ENCODE data around the gene SNAP25.
A peak's percentile ranks its signal among the peaks of the same experiment; 100 is the strongest.

SNAP25 gene

GRCh38 chr20:10342152-10342551 lies 123.5 kb downstream of the SNAP25 start:
- H3K27me3 Mint-ChIP-seq = peaks cover 1% of the 10 kb centered on the region

DNA sequence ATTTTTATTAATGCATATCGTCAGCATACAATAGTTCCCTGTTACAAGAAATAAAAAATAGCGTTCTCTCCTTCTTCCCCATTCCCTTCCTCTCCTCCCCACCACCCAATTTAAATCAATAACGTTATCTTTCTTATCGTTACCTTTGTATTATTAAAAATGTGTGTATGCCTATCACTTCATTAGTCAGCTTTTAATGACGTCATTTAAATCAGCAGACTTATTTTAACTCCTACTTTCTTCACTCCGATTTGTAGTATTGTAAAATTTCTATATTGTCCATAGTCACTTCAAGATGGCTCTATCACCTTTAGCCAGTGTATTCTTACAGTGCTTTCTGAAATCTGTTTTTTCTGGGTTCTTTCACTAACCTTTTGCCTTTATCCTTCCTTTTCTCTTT lies 126.3 kb downstream of the SNAP25 start:
- H3K27me3 Mint-ChIP-seq = peaks cover 1% of the 10 kb centered on the region
- no peak overlapping the region for H3K27ac Mint-ChIP-seq
- H3K9me3 Mint-ChIP-seq (ENCODE audit: low read depth) = no peaks in the 10 kb centered on the region
- H3K36me3 Mint-ChIP-seq = no peaks in the 10 kb centered on the region
- no peaks in the 10 kb centered on the region for H3K4me1 Mint-ChIP-seq (ENCODE audit: low read depth)
- H3K4me3 Mint-ChIP-seq = no peak overlapping the region

More at GRCh38 chr20:10342152-10342551, 123.5 kb downstream of the SNAP25 start:
- Mint-ChIP-seq H3K9me3 (ENCODE audit: low read depth) (no peaks in the 10 kb centered on the region), H3K4me3 (no peak overlapping the region), H3K27ac (no peak overlapping the region), H3K4me1 (ENCODE audit: low read depth) (no peaks in the 10 kb centered on the region), H3K36me3 (no peaks in the 10 kb centered on the region)

DNA sequence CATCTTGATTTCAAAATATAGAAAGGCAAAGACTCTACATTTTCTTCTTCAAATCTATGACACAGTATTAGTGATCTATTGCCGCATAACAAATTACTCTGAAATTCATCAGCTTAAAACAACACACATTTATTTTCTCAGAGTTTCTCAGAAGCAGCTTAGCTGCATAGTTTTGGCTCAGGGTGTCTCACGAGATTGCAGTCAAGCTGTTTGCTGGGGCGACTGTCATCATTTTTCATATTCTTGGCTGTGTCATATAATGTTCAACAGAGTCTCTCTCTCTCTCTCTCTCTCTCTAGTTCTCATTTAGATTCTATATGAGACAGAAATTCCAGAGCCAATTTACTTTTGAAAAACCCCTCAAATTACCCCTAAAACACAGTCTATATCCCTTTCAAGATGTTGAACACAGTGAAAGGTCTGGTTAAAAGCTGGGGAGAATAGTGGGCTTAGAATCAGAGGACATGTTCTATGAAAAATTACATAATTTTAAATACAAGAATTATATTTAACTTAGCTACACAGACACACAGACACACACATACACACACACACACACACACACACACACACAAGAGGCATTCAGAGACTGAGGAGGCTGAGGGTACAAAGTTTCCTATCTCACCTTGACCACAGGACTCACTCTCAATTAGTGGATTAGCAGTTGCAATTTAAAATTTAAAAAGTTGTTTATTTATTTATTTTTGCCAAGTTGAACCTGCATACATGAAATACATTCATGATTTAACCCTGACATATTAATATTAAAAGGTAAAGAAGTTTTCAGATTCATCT lies 128.7 kb downstream of the SNAP25 start:
- Mint-ChIP-seq H3K4me3 (no peak overlapping the region), H3K27me3 (peaks cover 1% of the 10 kb centered on the region), H3K9me3 (ENCODE audit: low read depth) (no peaks in the 10 kb centered on the region), H3K4me1 (ENCODE audit: low read depth) (peaks cover 8% of the 10 kb centered on the region), H3K27ac (no peak overlapping the region), H3K36me3 (no peaks in the 10 kb centered on the region)

GRCh38 chr20:10349118-10349517 lies 130.5 kb downstream of the SNAP25 start:
- Mint-ChIP-seq H3K27ac (no peak overlapping the region), H3K9me3 (ENCODE audit: low read depth) (no peaks in the 10 kb centered on the region), H3K27me3 (no peaks in the 10 kb centered on the region), H3K4me3 (no peak overlapping the region), H3K4me1 (ENCODE audit: low read depth) (peaks cover 8% of the 10 kb centered on the region), H3K36me3 (no peaks in the 10 kb centered on the region)

- Mint-ChIP-seq H3K27me3 (no peaks in the 10 kb centered on the region), H3K4me3 (no peak overlapping the region), H3K4me1 (ENCODE audit: low read depth) (peaks cover 8% of the 10 kb centered on the region), H3K36me3 (no peaks in the 10 kb centered on the region), H3K27ac (peak overlapping the region; percentile 83), H3K9me3 (ENCODE audit: low read depth) (no peaks in the 10 kb centered on the region)
Observed at GRCh38 chr20:10350188-10350842, 131.7 kb downstream of the SNAP25 start.

DNA sequence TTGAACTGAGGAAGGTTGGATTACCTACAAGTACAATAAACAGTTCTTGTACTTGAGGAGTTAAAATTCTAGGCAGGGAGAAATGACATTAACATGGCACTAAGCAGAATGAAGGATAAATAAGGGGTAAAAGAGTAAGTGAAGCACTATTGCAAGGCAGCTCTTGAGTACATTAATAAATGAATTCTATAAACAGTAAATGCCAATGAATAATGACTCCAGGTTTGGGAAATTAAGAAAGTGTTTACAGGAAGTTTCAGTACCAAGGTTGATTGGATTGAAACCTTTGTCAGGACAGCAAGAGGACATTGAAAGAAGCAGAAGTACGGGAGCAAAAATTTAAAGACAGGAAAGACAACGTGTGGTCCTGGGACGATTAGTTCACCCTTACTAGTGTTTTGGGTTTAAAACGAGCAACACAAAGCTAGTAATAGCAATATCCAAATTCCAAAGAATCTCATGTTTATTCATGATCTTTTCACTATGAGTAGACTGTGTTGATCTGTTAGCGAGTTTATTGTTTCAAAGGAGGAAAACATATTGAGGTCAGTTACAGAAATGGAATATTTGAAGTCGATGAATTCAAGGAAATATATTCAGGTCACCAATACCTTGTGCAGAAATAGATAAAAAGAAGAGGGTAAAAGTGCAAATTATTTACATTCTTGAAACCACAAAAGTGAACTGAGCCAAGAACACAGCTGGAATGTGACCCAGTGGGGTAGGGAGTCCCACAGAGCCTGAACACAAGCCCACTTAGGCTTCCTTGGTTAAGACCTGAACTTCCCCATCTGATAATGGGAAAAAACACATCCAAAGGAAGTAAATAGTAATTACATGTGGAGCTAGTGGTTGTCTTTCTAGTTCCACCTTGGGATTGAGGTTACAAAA lies 134.5 kb downstream of the SNAP25 start:
- Mint-ChIP-seq H3K36me3 (no peaks in the 10 kb centered on the region), H3K4me1 (ENCODE audit: low read depth) (peaks cover 8% of the 10 kb centered on the region), H3K27me3 (peaks cover 1% of the 10 kb centered on the region), H3K4me3 (no peak overlapping the region), H3K27ac (no peak overlapping the region), H3K9me3 (ENCODE audit: low read depth) (peaks cover 3% of the 10 kb centered on the region)

- Mint-ChIP-seq H3K36me3 (no peaks in the 10 kb centered on the region), H3K9me3 (ENCODE audit: low read depth) (peaks cover 3% of the 10 kb centered on the region), H3K27me3 (peaks cover 3% of the 10 kb centered on the region), H3K27ac (no peak overlapping the region), H3K4me1 (ENCODE audit: low read depth) (no peaks in the 10 kb centered on the region), H3K4me3 (no peak overlapping the region)
Observed at GRCh38 chr20:10356628-10357027, 138.0 kb downstream of the SNAP25 start.
